Common myeloid progenitor, CD34-positive (primary cell): Measurements from ENCODE around the gene CRIM1.

ENCODE experiments used
- CTCF ChIA-PET: fragments of 350-600 bp; sonication (Branson Sonifier 250); formaldehyde crosslinking; loops from one replicate; lab custom pipeline; 2021; ENCODE audit warnings: antibody characterized with exemption; lab: Charles Lee
- POLR2A ChIA-PET: fragments of 350-600 bp; sonication (Branson Sonifier 250); formaldehyde crosslinking; loops from one replicate; lab custom pipeline; 2021; ENCODE audit warnings: antibody characterized with exemption; lab: Charles Lee
- DNase-seq, 3 donors: peaks; one replicate each; pipeline versions ENCODE4 v3.0.0 to v3.0.0-alpha.2; 2013
- H3K27ac ChIP-seq, 2 experiments: 1 replicate in 1 of 2; 2 replicates in 1 of 2; pipeline ENCODE4 v1.7.0; 2013; ENCODE audit warnings: inconsistent platforms in 2 of 2, low read length in 2 of 2, mild to moderate bottlenecking in 2 of 2, low read depth in 1 of 2, moderate library complexity in 1 of 2; ENCODE audit not compliant: severe bottlenecking in 2 of 2, insufficient read depth in 1 of 2, poor library complexity in 1 of 2
- H3K27me3 ChIP-seq, 5 experiments: replicated peaks in 2 of 5; 1 replicate in 3 of 5; 2 replicates in 2 of 5; pipeline versions ENCODE4 v1.6.1 to v1.7.0; 2013; ENCODE audit warnings: low read length in 4 of 5, mild to moderate bottlenecking in 2 of 5, moderate library complexity in 2 of 5, inconsistent platforms in 1 of 5; ENCODE audit not compliant: insufficient read depth in 5 of 5, control insufficient read depth in 4 of 5
- H3K36me3 ChIP-seq, 4 experiments: 1 replicate in 2 of 4; 2 replicates in 2 of 4; pipeline versions ENCODE4 v1.6.1 to v1.7.0; 2013; ENCODE audit warnings: low read length in 3 of 4, control low read depth in 1 of 4, mild to moderate bottlenecking in 1 of 4; ENCODE audit not compliant: control insufficient read depth in 4 of 4, insufficient read depth in 4 of 4
- H3K4me1 ChIP-seq, 4 experiments: 1 replicate in 3 of 4; 2 replicates in 1 of 4; pipeline versions ENCODE4 v1.6.1 to v1.7.1; 2013; ENCODE audit warnings: low read length in 3 of 4, mild to moderate bottlenecking in 3 of 4, control low read depth in 1 of 4, inconsistent platforms in 1 of 4, moderate library complexity in 1 of 4; ENCODE audit not compliant: control insufficient read depth in 4 of 4, insufficient read depth in 4 of 4; ENCODE audit errors: control extremely low read depth in 1 of 4
- H3K4me3 ChIP-seq, 7 experiments: 1 replicate in 4 of 7; 2 replicates in 3 of 7; pipeline versions ENCODE4 v1.5.1 to v1.7.0; 2013; ENCODE audit warnings: mild to moderate bottlenecking in 7 of 7, low read length in 6 of 7, moderate library complexity in 6 of 7, inconsistent platforms in 2 of 7, low read depth in 2 of 7, control low read depth in 1 of 7; ENCODE audit not compliant: insufficient read depth in 4 of 7, control insufficient read depth in 1 of 7; ENCODE audit errors: extremely low read depth in 1 of 7
- H3K9me3 ChIP-seq, 5 experiments: 1 replicate in 4 of 5; 2 replicates in 1 of 5; pipeline versions ENCODE4 v1.6.1 to v1.7.1; 2013; ENCODE audit warnings: low read length in 4 of 5, mild to moderate bottlenecking in 2 of 5, inconsistent platforms in 1 of 5, low read depth in 1 of 5, moderate library complexity in 1 of 5; ENCODE audit not compliant: control insufficient read depth in 4 of 5, insufficient read depth in 2 of 5; ENCODE audit errors: control extremely low read depth in 1 of 5
- WGBS: methylation state at CpG from one replicate; pipeline ENCODE4 v1.1.5; 2013; ENCODE audit not compliant: insufficient coverage; 5-methylcytosine and 5-hydroxymethylcytosine counted together

The CRIM1 gene

DNA sequence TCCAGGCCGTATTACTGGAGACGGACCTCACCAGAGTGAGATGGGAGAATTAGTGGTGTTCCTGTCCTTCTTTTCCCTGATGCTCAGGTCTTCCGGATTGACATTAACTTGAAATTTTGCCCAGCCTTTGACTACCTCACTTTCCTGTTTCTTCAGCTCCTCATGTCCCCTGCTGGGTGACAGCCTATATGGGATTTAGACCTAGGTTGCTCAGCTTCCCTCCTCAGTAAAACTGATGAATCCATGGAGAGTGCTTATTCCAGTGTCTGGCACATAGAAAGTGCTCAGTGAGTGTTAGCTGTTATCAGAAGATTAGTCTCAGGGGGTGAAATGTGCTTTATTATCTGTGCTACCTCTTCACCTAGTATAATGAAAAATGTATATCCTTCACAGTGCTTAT is 30.0 kb downstream of the CRIM1 start:
- no peak overlapping the region for H3K4me3 ChIP-seq
- peaks cover 0 to 23% (median 13%) of the 10 kb centered on the region in 4 experiments for H3K4me1 ChIP-seq
- POLR2A ChIA-PET: no interaction called here
- no peak for DNase-seq
- no peaks in the 10 kb centered on the region for H3K36me3 ChIP-seq
- CTCF ChIA-PET: no interaction called here
- WGBS: 100% methylated on average over 3 of the region's 3 CpGs
- no peak overlapping the region for H3K27ac ChIP-seq
- no peaks in the 10 kb centered on the region for H3K27me3 ChIP-seq
- H3K9me3 ChIP-seq: no peaks in the 10 kb centered on the region

DNA sequence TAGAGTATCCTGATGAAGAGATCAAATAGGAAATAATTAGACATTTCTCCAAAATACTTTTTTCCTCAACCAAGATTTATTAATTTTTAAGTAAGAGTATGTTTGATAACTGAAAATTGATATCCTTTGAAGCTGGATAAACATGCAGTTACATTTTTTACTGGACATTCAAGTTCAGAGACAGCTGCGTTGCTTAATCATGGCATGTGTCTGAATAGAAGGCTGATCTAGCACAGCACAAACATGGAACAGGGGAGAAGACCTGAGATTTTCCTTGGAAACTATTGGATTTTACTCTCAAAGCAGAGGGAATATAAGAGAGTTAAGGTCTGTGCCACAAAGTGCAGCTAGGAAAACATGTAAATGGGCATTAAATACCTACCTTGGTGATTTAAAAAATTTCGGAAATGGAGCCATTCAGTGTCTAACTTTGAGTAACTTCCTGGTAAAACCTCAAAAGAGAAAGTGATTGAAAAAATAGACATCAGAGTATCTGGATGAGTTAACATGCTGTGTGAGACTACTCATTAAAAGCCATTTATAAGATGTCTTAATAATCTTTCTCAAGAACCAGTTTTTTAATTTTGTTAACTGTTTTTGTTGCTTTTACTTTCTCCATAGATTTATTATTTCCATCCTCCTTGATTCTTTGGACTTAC is 31.8 kb downstream of the CRIM1 start:
- Histone ChIP-seq H3K9me3 (no peaks in the 10 kb centered on the region), H3K4me3 (no peak overlapping the region), H3K36me3 (no peaks in the 10 kb centered on the region), H3K27me3 (no peaks in the 10 kb centered on the region), H3K4me1 (peaks cover 0 to 10% (median 3%) of the 10 kb centered on the region in 4 experiments), H3K27ac (no peak overlapping the region)
- POLR2A ChIA-PET: no interaction called here
- no peak for DNase-seq
- CTCF ChIA-PET: no interaction called here
- WGBS: 79% methylated on average over 2 of the region's 2 CpGs

DNA sequence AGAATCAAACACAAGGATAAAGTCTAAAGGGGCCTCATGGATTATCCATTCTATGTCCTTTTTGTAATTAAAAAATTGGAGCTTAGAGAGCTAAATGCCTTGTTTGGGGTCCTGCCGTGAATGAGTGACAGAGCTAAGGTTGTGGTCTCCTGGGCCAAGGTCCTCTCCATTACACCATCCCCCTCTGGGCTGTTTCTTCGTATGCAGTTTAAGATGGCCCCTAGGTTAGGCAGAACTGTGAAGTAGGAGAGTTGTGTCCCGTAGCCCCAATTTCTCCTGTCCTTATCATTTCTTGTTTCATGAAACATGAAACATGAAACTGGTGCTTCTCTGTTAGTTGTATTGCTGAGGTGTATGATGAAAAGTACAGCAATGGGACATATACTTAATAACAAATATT is 32.9 kb downstream of the CRIM1 start:
- POLR2A ChIA-PET: interaction anchor here (0.6 kb wide), 1 partner anchor 218 kb away, joined by 3 read pairs; no protein-coding TSS in a partner anchor
- Histone ChIP-seq H3K4me1 (peaks cover 0 to 10% (median 3%) of the 10 kb centered on the region in 4 experiments), H3K4me3 (no peak overlapping the region), H3K27me3 (no peaks in the 10 kb centered on the region), H3K9me3 (no peaks in the 10 kb centered on the region), H3K36me3 (no peaks in the 10 kb centered on the region), H3K27ac (no peak overlapping the region)
- CTCF ChIA-PET: no interaction called here
- no peak for DNase-seq
- WGBS: 100% methylated on average over 1 of the region's 3 CpGs

DNA sequence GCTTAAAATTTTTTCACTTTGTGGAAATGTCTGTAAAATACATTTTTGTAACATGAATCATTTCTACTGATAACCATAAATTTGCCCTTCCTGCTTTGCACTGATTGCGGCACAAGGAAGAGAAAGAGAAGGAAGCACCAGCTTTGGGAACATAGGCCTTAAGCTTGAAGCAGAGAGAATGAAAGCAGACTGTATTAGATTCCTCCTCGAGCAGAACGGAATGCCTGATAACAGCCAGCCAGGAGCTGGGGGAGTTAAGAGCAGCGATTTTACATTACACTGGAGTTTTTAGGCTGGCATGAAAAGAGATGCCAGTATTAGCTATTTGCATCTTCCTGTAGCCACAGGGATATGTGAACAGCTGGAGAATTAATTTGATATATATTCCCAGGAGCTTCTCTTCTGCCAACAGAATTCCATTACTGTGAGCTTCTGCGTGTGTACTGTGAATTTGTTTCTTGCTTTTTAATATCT is 33.5 kb downstream of the CRIM1 start:
- Histone ChIP-seq H3K36me3 (no peaks in the 10 kb centered on the region), H3K27ac (no peak overlapping the region), H3K4me1 (peaks cover 0 to 10% (median 3%) of the 10 kb centered on the region in 4 experiments), H3K4me3 (no peak overlapping the region), H3K27me3 (no peaks in the 10 kb centered on the region), H3K9me3 (no peaks in the 10 kb centered on the region)
- DNase-seq: no peak
- 97% methylated on average over 4 of the region's 5 CpGs for WGBS
- ChIA-PET CTCF (interaction anchor here (1.0 kb wide), 1 partner anchor 9 kb away, joined by 3 read pairs; no protein-coding TSS in a partner anchor), POLR2A (interaction anchor here (0.6 kb wide), 1 partner anchor 217 kb away, joined by 3 read pairs; no protein-coding TSS in a partner anchor)

DNA sequence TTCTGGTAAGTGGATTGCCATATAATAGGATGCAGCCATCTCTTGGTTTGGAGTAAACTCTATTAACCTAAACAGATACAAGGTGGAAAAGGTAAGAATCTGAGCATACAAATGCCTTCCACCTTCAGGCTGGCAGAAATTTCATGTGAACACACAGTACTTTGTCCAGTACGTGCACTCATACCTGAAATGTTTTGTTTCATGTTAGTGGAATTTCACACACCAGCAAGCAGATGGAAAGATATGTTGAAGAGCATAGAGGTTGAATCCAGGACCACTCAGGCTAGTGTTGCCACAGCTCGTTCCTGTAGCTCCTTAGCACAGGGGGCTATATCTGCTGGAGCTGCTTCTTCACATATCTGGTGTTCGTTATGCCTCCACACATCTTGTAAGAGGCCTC is 34.0 kb downstream of the CRIM1 start:
- POLR2A ChIA-PET: no interaction called here
- Histone ChIP-seq H3K4me3 (no peak overlapping the region), H3K27ac (no peak overlapping the region), H3K4me1 (peaks cover 0 to 10% (median 3%) of the 10 kb centered on the region in 4 experiments), H3K9me3 (no peaks in the 10 kb centered on the region), H3K36me3 (no peaks in the 10 kb centered on the region), H3K27me3 (no peaks in the 10 kb centered on the region)
- WGBS: 94% methylated on average over 3 of the region's 3 CpGs
- CTCF ChIA-PET: interaction anchor here (1.0 kb wide), 1 partner anchor 9 kb away, joined by 3 read pairs; no protein-coding TSS in a partner anchor
- no peak for DNase-seq

DNA sequence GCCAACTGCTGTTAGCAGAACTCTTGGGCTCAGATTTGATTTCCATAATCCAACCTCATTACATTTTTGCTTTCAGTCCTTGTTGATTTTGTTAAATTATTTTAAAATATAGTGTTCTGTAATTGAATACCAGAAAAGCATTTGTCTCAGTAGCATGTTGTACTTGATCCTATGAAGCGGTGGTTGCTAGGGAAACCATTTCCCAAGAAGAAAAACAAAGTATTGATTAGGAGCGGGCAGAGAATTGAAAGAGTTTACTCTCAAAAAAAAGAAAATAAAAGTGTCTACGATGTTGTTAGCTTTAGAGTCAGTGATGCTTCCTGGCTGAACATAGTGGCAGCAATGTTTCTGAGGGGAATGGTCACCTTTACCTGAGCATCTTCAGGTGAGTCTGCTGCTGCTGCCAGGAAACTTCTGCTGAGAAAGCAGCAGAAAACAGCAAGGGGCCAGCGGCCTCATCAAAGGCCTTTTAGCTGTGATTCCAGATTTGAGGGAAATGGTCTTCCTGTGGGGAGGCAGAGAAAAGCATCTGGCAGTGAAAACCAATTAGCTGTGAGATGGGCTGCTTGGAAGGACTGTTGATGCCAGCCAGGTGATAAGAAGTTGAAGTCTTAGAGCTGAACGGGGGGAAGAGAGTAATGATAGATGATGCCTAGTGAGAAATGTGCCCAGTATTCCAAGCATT is 37.1 kb downstream of the CRIM1 start:
- H3K4me3 ChIP-seq: no peak overlapping the region
- peaks cover 0 to 10% (median 3%) of the 10 kb centered on the region in 4 experiments for H3K4me1 ChIP-seq
- no peaks in the 10 kb centered on the region for H3K27me3 ChIP-seq
- ChIA-PET CTCF (interaction anchor here (1.2 to 1.3 kb wide), 3 partner anchors 9 to 21 kb away, joined by 3 to 4 read pairs (median 4); no protein-coding TSS in a partner anchor), POLR2A (no interaction called here)
- no peak for DNase-seq
- H3K36me3 ChIP-seq: peaks cover 0 to 4% (median 0%) of the 10 kb centered on the region in 4 experiments
- no peaks in the 10 kb centered on the region for H3K9me3 ChIP-seq
- 98% methylated on average over 5 of the region's 5 CpGs for WGBS
- H3K27ac ChIP-seq: no peak overlapping the region
